ENCODE data around the gene CCNL1.

The CCNL1 gene

DNA sequence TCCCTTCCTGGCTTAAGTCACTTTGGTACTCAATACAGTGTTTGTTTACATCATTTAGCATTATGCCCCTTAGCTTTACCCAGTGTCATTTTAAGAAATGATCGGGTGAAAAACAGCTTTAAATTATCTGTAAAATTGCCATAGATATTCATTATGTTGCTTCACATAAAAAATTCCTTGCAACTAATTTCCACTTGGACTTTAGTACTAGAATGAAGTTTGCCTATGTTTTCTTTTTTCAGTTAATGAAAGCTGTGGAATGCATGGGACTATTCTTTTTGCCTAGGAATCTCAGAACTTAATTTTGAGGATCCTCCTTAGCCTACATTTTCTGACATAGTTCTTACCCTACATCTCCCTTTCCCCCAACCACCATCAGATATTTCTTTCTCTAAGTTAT, 38.4 kb downstream of the CCNL1 start:
- Histone ChIP-seq H3K4me1 (ENCODE audit: low read depth, poor library complexity, severe bottlenecking) (peaks cover 16% of the 10 kb centered on the region), H3K4me3 (IDR thresholded peaks at IDR 0.05; ENCODE audit: insufficient read depth, low read depth, low read length) (no peak overlapping the region), H4K20me1 (ENCODE audit: insufficient read depth) (no peaks in the 10 kb centered on the region), H3K27me3 (ENCODE audit: insufficient read depth, low read depth) (no peaks in the 10 kb centered on the region), H3K9ac (no peak overlapping the region), H3K79me2 (ENCODE audit: insufficient read depth, low read depth) (no peaks in the 10 kb centered on the region), H2AFZ (ENCODE audit: low read depth) (no peak overlapping the region), H3K27ac (no peak overlapping the region), H3K4me2 (no peak overlapping the region), H3K36me3 (ENCODE audit: insufficient read depth) (no peaks in the 10 kb centered on the region)
- TF ChIP-seq, protein P1, sequence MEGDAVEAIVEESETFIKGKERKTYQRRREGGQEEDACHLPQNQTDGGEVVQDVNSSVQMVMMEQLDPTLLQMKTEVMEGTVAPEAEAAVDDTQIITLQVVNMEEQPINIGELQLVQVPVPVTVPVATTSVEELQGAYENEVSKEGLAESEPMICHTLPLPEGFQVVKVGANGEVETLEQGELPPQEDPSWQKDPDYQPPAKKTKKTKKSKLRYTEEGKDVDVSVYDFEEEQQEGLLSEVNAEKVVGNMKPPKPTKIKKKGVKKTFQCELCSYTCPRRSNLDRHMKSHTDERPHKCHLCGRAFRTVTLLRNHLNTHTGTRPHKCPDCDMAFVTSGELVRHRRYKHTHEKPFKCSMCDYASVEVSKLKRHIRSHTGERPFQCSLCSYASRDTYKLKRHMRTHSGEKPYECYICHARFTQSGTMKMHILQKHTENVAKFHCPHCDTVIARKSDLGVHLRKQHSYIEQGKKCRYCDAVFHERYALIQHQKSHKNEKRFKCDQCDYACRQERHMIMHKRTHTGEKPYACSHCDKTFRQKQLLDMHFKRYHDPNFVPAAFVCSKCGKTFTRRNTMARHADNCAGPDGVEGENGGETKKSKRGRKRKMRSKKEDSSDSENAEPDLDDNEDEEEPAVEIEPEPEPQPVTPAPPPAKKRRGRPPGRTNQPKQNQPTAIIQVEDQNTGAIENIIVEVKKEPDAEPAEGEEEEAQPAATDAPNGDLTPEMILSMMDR (conservative IDR thresholded peaks at IDR 0.05; ENCODE audit: low read depth, low read length), result no peak

DNA sequence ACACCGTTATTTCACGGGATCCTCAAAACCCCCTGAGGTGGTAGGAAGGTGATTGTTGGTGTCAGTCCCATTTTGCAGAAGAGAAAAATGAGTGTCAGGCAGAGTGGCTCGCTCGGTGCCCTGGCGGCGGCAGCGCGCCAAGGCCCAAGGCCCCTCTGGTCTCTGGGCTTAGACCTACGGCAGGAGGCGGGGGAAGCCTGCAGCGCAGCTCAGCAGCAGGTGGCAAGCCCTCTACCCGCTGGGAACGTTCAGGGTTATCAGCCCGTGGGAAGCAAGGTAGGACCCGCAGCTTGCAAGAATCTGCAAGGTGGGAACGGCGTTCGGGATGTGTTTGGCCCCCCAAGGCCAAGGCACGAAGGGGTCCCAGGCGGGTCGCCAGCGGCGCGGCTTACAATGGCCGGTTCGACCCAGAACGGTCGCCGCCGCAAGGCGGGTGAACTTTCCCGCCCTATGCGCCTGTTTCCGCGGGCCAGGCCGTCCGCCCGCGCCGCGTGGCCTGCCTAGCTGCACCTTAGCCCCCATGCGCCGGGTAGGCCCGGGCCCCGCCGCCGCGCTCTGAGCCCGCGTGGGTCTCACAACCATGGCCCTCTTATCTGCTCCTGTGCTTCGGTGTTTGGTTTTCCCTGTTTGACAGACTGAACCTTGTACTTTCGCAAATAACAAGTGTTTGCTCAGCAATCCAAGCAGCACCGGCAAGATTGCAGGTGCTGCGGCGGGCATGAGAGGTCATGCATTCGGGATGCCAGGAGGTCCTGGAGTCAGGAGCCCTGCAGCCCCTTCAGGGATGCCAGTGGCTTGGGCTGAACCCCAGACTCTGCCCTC, 39.7 kb downstream of the CCNL1 start:
- Histone ChIP-seq H3K27me3 (ENCODE audit: insufficient read depth, low read depth) (no peaks in the 10 kb centered on the region), H3K4me2 (no peak overlapping the region), H3K36me3 (ENCODE audit: insufficient read depth) (no peaks in the 10 kb centered on the region), H3K4me3 (IDR thresholded peaks at IDR 0.05; ENCODE audit: insufficient read depth, low read depth, low read length) (no peak overlapping the region), H4K20me1 (ENCODE audit: insufficient read depth) (no peaks in the 10 kb centered on the region), H2AFZ (ENCODE audit: low read depth) (no peak overlapping the region), H3K79me2 (ENCODE audit: insufficient read depth, low read depth) (no peaks in the 10 kb centered on the region), H3K4me1 (ENCODE audit: low read depth, poor library complexity, severe bottlenecking) (peaks cover 5% of the 10 kb centered on the region), H3K27ac (no peak overlapping the region), H3K9ac (no peak overlapping the region)
- TF ChIP-seq, protein P1 (conservative IDR thresholded peaks at IDR 0.05; ENCODE audit: low read depth, low read length), result no peak

DNA sequence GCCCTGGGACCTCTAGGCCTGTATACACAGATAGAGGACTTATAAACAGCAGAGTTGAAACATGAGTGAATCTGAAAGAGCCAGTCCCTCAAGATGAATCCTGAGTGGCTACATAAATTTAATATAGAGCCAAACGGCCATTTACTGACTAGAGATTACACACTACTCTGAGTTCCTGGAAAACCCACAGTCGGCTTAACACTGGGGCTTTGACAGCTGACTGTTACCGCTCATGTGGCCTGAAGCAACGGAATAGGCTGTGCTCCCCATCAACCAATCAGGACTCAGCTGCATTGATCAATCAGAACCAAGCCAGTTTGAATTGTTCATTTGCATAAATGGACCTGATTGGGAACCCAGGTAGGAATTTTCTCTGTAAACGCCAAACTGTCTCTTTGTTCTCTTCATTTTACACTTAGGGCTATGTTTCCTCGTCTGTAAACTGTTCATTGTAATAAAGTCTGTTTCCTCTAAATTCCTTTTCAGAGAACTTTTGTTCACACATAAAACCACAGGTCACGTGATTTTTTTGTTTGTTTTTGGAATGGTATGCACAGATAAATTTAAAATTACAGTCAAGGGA, 40.5 kb downstream of the CCNL1 start:
- Histone ChIP-seq H3K79me2 (ENCODE audit: insufficient read depth, low read depth) (no peaks in the 10 kb centered on the region), H4K20me1 (ENCODE audit: insufficient read depth) (no peaks in the 10 kb centered on the region), H2AFZ (ENCODE audit: low read depth) (no peak overlapping the region), H3K36me3 (ENCODE audit: insufficient read depth) (no peaks in the 10 kb centered on the region), H3K27ac (no peak overlapping the region), H3K27me3 (ENCODE audit: insufficient read depth, low read depth) (no peaks in the 10 kb centered on the region), H3K4me1 (ENCODE audit: low read depth, poor library complexity, severe bottlenecking) (no peaks in the 10 kb centered on the region), H3K9ac (no peak overlapping the region), H3K4me2 (no peak overlapping the region), H3K4me3 (IDR thresholded peaks at IDR 0.05; ENCODE audit: insufficient read depth, low read depth, low read length) (no peak overlapping the region)
- TF ChIP-seq, protein P1 (conservative IDR thresholded peaks at IDR 0.05; ENCODE audit: low read depth, low read length), result no peak

DNA sequence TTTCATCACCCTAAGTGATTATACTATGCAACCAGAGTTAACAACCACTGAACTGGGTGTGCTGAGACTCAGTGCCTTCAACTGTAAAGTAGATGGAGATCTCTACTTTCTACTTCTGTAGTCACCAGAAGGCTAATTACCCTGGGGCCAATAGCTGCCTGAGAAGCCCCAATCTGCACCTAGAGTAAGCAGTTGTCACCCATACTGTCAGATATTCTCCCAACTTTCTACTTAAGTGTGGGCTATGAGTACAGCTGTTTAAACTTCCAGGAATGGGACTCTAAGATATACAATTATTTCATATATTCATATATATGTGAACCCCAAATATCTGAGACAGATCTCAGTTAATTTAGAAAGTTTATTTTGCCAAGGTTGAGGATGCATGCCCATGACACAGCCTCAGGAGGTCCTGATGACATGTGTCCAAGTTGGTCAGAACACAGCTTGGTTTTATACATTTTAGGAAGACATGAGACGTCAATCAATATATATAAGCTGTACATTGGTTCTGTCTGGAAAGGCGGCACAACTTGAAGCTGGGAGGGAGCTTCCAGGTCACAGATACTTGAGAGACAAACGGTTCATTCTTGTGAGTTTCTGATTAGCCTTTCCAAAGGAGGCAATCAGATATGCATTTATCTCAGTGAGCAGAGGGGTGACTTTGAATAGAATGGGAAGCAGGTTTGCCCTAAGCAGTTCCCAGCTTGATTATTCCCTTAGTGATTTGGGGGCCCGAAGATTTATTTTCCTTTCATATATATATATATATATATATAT, 41.9 kb downstream of the CCNL1 start:
- Histone ChIP-seq H3K27me3 (ENCODE audit: insufficient read depth, low read depth) (no peaks in the 10 kb centered on the region), H3K9ac (no peak overlapping the region), H4K20me1 (ENCODE audit: insufficient read depth) (no peaks in the 10 kb centered on the region), H3K4me1 (ENCODE audit: low read depth, poor library complexity, severe bottlenecking) (peaks cover 3% of the 10 kb centered on the region), H3K36me3 (ENCODE audit: insufficient read depth) (no peaks in the 10 kb centered on the region), H3K4me3 (IDR thresholded peaks at IDR 0.05; ENCODE audit: insufficient read depth, low read depth, low read length) (no peak overlapping the region), H3K79me2 (ENCODE audit: insufficient read depth, low read depth) (no peaks in the 10 kb centered on the region), H2AFZ (ENCODE audit: low read depth) (no peak overlapping the region), H3K27ac (no peak overlapping the region), H3K4me2 (no peak overlapping the region)
- TF ChIP-seq, protein P1 (conservative IDR thresholded peaks at IDR 0.05; ENCODE audit: low read depth, low read length), result no peak

Data from KMS-11 (cell line).